Activated CD8-positive, alpha-beta memory T cell treated with anti-CD3 and anti-CD28 coated beads, Interleukin-2, amount 50 U/mL, for 24 hours (primary cell): ENCODE data around the gene FADS2.

Source experiments
- DNase-seq: peaks from one replicate; pipeline ENCODE4 v3.0.0-alpha.2; 2020; ENCODE audit errors: extremely low read depth

FADS2 gene

DNA sequence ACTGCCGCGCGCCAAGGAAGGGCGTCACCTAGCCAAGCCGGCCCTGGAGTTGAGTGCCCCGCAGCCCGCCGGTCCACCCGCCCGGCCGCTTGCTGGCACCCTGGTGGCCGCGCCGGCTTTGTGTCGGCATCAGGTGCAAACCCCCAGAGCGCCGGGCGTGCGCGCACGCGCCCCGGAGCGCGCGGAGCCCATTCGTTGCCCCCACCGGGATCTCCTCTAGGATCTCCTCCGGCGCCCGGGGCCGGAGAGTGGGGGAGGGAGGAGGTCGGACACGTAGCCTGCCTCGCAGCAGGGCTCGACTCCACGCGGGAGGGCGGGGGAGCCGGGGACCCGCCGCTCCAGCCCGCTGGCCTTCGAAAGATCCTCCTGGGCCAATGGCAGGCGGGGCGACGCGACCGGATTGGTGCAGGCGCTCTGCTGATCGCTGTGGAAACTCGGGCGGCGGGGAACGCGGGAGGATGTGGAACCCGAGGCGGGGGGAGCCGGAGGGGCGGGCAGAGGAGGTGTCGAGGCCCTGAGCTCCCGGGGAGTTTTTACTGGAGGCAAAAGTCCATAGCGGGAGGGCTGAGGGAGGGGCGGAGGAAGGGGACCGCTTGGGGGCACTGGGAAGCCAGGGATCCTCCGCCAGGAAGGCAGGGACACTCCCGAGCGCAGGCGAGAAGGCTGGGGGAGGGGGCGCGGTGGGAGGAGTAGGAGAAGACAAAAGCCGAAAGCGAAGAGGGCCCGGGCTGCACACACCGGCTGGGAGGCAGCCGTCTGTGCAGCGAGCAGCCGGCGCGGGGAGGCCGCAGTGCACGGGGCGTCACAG is at the start of gene FADS2:
TSS of gene FADS2 (plus strand) at position 730 of the 808 bp plus-strand sequence. CDS start 91 bp downstream, outside the sequence.
- DNase-seq = no peak

DNA sequence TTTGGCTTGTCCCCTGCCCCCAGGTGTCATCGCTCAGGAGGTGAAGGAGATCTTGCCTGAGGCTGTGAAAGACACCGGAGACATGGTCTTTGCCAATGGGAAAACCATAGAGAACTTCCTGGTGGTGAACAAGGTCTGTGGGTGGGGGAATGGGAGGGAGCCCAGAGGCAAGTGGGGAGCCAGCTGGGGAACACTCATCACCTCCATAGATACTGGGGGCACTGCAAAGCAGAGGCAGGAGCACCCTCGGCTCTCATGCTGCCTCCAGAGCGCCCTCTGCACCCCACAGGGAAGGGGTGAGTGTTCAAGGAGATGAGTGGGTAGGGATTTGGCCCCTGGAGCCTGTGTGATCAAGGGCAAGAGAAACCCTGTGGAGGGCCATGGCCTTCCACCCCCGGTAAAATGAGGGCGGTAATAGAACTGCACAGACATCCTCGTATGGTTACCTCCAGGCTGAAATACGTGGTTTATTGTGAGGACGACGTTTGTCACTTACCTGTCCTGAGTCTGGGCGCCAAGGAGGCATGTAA is 49.7 kb upstream of the FADS2 start:
- no peak for DNase-seq

DNA sequence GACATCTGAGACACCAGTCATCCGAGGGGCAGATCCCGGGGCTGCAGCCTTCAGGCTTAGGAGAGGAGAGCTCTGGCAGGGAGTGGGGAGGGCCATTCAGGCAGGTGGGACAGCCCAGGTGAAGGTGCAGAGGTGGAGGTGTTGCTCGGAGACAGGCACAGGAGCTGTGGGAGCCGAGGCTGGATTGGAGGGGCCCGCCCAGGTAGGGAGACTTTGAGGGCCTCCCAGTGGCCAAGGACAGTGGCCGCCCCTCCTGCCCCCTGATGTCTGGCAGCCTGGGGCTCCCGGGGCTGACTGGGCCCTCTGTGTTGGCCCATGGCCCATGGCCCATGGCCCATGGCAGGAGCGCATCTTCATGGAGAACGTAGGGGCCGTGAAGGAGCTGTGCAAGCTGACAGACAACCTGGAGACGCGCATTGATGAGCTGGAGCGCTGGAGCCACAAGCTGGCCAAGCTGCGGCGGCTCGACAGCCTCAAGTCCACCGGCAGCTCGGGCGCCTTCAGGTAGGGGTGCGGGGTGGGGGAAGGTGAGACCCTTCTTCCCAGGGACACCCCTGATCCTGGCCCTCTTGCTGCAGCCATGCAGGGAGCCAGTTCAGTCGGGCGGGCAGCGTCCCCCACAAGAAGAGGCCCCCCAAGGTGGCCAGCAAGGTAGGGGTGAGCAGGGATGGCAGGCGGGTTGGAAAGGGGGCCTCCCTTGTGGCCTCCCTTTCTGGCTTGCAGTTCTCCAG is 49.0 kb upstream of the FADS2 start:
- no peak for DNase-seq

DNA sequence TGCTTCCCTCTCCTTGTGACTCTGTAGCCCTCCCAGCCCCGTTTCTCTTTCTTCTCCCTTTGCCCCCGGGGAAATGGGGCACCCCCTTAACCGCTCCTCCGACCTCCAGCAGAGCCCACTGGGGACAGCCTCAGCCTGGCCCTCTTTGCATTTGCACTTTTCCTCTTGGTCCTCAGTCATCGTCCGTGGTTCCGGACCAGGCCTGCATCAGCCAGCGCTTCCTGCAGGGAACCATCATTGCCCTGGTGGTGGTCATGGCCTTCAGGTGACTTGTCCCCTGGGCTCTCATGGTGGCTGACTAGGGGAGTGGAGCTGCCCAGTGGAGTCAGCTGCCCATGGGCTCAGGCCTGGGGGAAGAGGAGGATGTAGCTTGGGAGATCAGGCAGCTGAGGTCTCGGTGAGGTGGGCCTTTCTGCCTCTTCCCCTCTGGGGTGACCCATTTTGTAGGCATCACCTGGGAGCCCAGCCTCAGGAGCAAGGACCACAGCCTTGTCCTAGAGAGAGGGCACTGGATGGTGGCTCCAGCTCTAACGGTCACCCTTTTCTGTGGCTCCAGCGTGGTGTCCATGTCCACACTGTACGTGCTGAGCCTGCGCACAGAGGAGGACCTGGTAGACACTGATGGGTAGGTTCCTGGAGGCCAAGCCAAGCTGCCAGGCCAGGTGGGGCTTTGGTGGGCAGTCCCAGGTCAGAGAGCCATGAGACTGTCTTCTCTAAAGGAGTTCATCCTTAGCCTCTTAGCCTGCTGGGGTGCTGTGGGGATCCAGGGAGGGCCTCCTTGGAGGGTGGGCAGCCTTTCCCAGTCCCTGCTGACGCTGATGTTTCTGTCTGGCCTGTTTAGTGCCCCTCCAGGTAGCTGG is 48.2 kb upstream of the FADS2 start:
- DNase-seq = no peak

DNA sequence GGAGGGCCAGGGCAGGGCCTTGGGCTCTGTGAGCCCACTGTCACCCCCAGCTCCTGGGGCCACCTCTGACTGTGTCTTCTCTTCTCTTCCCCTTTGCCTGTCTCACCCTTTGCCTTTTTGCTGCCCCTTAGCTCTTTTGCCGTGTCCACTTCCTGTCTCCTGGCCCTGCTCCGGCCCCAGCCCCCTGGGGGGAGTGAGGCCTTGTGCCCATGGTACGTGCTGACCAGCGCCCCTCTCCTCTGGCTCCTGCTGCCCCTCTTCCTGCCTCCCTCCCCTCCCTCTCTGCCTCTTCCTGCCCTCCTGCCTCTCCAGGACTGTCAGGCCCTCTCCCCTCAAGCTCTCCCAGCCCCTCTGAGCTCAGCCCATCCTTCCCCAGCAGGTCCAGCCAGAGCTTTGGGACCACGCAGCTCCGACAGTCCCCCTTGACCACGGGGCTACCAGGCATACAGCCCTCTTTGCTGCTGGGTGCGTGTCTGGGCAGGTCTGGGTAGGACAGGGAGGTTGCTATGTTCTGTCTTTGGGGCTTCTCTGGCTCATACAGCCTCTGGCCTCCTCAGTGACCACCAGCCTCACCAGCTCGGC is 47.4 kb upstream of the FADS2 start:
- no peak for DNase-seq

DNA sequence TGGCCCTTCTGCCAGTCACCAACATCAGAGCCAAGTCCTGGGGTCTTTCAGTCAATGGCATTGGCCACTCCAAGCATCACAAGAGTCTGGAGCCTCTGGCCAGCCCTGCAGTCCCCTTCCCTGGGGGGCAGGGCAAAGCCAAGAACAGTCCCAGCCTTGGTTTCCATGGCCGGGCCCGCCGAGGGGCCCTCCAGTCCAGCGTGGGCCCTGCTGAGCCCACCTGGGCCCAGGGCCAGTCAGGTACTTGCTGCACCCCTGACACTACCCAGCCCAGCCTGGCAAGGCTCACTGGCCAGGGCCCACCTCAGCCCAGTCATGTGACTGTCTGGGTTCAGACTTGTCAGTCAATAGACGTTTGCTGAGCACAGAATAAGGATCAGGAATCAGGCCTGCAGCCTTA is 46.5 kb upstream of the FADS2 start:
- DNase-seq = no peak

DNA sequence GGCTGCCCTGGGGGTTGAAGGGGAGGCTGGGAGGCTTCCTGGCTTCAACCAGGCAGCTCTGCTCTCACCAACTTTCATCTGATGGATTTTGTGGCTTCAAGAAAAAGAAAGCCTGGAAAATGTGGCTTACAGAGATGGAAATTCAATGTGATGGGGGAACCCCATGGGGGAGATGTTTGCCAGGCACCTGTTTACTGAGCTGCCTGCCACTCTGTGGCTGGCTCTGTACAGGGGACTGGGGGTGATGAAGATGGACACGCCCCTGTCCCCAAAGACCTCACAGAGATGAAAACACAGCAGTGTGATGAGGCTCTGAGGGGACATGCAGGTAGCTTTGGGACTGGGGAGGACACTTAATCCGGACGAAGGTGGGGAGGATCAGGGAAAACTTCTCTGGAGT is 45.8 kb upstream of the FADS2 start:
- no peak for DNase-seq

DNA sequence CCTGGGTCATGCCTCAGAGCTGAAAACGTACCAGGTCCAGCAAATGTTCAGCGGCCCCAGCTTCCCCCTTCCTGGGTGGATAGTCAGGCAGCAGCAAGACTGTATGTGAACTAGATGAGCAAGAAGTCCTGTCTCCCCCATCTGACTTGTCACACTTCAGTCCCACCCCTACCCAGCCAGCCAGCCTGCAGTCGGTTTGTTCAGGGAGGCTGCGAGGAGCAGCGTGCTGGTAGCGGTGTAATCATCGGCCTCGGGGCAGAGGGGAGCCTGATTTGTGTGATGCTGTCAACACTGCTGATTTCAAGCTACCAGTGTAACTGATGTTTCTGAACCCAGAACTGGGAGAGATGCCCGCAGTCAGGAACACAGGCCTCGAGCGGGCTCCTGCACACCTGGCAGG is 45.3 kb upstream of the FADS2 start:
- no peak for DNase-seq

DNA sequence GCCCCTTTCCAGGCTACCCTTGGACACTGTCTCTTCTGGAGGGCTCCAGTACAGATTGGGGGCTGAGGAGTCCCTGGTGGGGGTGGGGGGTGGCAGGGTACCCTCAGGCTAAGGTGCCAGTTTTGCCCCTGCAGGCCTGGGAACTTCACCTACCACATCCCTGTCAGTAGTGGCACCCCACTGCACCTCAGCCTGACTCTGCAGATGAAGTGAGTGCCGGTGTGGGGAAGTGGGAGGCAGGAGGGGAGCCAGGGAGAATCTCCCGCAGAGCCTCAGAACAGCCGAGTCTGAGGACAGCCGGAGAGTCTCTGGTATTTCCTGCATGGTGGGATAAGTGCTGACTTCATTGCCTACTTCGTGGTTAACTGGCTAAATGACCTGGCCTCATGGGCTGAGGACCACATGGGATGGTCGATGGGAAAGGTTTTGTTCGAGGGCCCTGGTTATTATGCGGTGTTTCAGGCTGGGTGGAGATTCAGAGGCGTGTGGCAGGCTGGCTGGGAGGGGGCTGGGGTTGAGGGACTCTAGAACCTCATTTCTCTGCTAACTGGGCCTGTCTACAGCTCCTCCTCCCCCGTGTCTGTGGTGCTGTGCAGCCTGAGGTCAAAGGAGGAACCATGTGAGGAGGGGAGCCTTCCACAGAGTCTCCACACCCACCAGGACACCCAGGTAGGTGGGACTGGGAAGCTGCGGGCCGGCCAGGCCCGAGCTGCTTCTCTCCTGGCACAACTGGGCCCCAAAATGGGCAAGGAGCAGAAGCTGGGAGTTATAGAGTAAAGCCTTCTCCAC is 44.2 kb upstream of the FADS2 start:
- no peak for DNase-seq

DNA sequence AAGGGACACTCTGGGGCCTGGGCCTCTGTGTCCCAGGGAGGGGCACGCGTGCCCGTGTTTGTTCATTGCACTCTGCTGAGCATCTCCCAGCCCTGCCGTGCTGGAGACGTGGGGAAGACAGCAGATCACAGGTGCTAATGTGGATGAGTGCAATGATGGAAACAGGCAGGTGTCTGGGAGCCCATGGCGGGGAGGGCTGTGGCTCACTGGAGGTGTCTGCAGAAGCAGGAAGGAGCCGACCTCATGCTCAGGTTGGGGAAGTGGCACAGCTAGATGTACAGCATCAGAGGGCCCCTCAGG is 43.6 kb upstream of the FADS2 start:
- DNase-seq = no peak

DNA sequence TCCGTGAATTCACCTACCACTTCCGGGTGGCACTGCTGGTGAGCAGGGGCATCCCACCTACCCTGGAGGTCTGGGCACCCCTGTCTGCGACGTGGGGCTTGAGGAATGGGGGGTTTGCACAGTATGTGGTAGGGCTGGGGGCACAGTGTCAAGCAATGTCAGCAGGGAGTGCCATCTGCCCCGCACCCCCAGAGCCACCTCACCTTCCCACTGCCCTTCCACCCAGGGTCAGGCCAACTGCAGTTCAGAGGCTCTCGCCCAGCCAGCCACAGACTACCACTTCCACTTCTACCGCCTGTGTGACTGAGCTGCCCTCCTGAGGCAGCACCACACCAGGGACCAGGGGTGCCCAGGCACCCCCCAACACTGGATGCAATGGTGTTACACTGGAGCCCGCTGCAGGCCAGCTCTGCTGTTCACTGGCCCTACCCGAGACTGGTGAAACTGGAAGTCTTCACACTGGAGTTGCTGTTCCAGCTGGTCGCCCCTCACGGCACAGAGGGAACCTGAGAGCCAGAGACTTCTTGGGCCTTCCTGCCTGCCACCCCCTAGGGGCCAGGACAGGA is 42.2 kb upstream of the FADS2 start:
- no peak for DNase-seq

DNA sequence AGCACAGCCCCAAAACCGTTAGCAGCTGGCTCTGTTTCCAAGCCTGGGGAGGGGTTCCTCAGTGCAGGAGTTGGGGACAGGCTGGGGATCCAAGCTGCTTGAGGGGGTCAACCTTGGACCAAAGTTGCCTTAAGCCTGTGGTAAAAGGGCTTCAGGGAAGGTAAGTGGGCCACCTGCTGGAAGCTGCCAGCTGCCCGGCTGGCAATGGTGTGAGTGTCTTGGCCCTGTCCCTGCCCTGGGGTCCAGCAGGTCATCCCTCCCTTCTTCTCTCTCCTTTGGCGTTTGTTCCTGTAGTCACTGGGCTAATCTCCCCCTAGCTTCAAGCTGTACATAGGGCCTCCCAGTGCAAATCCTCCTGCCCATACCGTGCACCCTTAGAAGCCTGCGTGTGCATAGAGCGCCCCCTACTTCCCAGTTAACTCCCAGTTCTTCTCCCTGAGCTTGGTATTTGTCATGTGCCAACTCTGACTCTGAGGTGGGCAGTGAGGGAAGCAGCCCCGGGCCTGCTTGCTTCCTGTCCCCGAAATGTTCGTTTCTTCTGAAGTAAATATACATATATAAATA is 40.1 kb upstream of the FADS2 start:
- no peak for DNase-seq

DNA sequence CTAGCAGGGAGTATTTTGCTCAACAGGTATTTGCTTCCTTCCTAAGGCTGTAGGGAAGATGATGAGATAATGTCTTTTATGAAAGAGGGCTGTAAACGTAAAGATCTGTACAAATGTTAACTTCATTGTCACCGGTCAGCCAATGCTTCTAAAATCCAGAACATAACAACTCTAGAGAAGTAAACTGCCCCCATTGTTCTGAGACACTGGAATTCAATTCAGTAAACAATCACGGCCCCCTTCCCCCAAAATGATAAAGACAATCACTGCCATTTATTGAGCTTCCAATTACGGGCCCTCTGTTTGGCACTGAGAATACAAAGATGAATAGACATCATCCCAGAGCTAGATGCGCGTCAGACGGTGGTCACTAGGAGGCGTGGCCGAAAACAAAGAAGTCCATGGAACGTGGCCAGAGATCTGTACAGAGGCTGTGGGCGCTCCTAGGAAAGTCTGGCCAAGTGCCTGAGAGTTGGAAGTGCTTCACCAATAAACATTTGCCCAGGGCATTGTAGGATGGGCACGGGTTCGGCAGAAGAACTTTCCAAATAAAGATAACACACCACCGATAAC is 36.3 kb upstream of the FADS2 start:
- DNase-seq = no peak

DNA sequence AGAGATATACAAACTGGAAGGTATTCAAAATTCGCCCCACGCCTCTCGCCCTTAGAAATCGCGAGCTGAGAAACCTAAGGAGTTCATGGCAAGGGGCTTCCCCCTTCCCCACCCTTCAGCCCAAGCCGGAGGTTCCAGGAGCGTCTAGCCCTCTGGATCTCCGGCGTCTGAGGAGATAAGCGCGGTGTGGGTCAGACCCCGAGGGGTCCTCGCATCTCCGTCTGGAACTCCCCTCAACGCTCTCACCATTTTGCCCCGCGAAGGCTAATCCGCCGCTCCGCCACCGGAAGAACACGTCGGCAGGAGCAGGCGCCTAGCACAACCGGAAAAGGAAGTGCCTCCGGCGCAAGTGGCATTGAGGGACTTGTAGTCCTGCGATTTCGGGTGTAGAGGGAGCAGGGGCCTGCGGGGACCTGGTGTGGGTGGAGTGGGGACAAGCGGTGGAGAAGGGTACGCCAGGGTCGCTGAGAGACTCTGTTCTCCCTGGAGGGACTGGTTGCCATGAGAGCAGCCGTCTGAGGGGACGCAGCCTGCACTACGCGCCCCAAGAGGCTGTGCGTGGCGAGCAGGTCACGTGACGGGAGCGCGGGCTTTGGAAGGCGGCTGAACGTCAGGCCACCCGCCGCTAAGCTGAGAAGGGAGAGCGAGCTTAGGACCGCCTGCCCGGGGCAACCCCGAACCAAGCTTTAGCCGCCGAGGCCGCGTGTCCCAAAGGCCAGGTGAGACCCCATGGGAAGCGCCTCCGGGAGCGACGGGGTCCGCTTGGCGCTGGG is 35.6 kb upstream of the FADS2 start, which contains the start of the genes FEN1 and TMEM258:
TSS of gene FEN1 (plus strand) at position 602 of the 773 bp plus-strand sequence. CDS start 2,451 bp downstream, outside the sequence.
TSS of gene TMEM258 (minus strand) at position 290 of the 773 bp plus-strand sequence. CDS start at position 249, 41 bp downstream.
- DNase-seq = peak; percentile 71

DNA sequence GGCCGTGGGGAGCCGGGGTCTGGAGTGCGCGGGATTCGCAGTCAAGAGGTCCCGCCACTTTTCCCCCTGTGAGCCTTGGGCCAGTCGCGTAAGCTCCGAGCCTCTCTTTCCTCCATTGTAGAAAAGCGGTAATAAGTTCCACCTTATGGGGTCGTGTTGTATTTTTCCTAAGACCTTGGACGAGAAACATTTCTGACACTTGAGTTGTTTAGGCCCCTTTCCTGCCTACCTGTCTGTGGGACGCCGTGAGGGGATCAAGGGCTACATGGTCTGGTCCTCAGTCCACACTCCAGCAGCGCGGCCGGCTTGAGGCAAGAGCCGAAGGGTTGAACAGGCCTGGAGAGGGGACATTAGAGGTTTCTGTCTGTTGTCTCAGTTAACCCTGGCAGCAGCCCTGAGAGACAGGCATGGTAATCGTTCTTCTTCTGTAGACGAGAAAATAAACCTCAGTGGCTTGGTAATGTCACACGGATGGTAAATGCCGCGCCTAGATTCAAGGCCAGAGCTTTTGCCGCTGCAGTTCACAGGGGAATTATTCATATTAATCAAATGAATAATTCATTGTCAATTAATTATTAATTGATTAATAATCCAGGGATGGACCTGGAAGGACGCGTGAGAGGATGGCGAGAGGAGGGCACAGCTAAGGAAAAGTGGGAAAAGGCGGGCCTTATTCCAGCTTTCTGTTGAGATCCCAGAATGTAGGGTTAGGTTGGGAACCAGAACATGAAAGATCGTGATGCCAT is 34.8 kb upstream of the FADS2 start:
- no peak for DNase-seq

DNA sequence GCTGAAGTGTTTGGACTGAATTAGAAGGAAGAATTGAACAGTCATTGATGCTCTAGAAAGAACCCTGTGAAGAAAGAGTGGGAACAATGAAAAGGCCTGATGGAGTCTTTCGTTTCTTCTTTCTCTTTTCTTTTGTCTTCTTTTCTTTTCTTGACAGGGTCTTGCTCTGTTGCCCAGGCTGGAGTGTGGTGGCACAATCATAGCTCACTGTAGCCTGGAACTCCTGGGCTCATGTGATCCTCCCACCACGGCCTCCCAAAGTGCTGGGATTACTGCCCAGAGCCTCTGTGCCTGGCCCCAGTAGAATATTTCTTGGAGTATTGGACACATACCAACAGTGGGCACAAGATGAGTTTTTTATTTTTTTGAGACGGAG is 34.3 kb upstream of the FADS2 start:
- DNase-seq = no peak

DNA sequence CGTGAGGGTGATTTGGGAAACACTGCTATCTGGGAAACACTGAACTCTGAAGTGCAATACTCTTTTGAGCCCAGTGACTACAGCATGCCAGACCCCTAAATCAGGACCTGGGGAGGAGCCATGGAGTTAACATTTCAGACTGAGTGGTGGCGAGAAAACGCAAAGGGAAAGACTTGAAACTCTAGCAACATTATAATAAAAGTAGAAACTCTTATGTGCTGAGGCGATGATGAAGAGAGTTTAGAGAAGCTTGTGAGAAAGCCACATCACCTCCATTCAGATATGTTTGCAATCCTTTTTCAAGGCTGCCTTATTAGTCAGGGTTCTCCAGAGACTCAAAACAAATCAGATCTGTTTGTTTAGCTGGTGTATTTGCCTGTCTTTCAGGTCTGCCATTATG is 33.5 kb upstream of the FADS2 start:
- no peak for DNase-seq

DNA sequence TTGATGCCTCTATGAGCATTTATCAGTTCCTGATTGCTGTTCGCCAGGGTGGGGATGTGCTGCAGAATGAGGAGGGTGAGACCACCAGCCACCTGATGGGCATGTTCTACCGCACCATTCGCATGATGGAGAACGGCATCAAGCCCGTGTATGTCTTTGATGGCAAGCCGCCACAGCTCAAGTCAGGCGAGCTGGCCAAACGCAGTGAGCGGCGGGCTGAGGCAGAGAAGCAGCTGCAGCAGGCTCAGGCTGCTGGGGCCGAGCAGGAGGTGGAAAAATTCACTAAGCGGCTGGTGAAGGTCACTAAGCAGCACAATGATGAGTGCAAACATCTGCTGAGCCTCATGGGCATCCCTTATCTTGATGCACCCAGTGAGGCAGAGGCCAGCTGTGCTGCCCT is 32.6 kb upstream of the FADS2 start:
- no peak for DNase-seq
